ENCODE measurements around the gene NR4A3.

The NR4A3 gene

GRCh38 chr9:99822109-99822805 lies 572 bp downstream of the NR4A3 start:
- TF ChIP-seq, protein P1, sequence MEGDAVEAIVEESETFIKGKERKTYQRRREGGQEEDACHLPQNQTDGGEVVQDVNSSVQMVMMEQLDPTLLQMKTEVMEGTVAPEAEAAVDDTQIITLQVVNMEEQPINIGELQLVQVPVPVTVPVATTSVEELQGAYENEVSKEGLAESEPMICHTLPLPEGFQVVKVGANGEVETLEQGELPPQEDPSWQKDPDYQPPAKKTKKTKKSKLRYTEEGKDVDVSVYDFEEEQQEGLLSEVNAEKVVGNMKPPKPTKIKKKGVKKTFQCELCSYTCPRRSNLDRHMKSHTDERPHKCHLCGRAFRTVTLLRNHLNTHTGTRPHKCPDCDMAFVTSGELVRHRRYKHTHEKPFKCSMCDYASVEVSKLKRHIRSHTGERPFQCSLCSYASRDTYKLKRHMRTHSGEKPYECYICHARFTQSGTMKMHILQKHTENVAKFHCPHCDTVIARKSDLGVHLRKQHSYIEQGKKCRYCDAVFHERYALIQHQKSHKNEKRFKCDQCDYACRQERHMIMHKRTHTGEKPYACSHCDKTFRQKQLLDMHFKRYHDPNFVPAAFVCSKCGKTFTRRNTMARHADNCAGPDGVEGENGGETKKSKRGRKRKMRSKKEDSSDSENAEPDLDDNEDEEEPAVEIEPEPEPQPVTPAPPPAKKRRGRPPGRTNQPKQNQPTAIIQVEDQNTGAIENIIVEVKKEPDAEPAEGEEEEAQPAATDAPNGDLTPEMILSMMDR (conservative IDR thresholded peaks at IDR 0.05): no peak
- peak overlapping the region; percentile 93 for H3K27ac ChIP-seq

- H3K27ac ChIP-seq: peak overlapping the region; percentile 23; the same call in 1 of the 2 replicates
- TF ChIP-seq, protein P1 (conservative IDR thresholded peaks at IDR 0.05): no peak
These were observed 1.3 kb downstream of the NR4A3 start for GRCh38 chr9:99822806-99823591.

- peak overlapping the region; percentile 23; the same call in 1 of the 2 replicates for H3K27ac ChIP-seq
- TF ChIP-seq, protein P1 (conservative IDR thresholded peaks at IDR 0.05): no peak
These were observed 2.1 kb downstream of the NR4A3 start for GRCh38 chr9:99823681-99824377.

GRCh38 chr9:99824378-99825171 lies 2.9 kb downstream of the NR4A3 start:
- TF ChIP-seq, protein P1 (conservative IDR thresholded peaks at IDR 0.05): peak; percentile 32
- H3K27ac ChIP-seq: no peak overlapping the region; the same call in 1 of the 2 replicates

GRCh38 chr9:99825172-99826046 lies 3.7 kb downstream of the NR4A3 start:
- TF ChIP-seq, protein P1 (conservative IDR thresholded peaks at IDR 0.05): no peak
- no peak overlapping the region for H3K27ac ChIP-seq

DNA sequence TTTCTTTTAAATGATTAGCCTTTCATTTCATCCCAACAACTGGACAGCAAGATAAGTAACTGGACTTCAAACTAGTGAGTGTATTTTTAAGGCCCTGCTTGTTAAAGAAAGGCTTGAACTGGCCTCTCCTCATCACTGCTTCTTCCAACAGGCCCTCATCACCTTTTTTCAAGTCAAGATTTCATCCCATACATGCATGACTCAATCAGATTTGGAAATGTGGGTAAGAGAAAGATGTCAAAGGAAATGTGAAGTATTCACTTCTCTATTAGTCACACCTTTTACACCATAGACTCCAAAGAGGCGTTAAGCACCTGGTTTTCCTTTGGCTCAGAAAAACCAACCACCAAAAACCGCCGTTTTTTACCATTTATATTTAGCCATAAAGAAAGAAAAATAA lies 4.9 kb downstream of the NR4A3 start:
- H3K27ac ChIP-seq: no peak overlapping the region
- TF ChIP-seq, protein P1 (conservative IDR thresholded peaks at IDR 0.05): no peak
